RWPE2 (cell line): ENCODE measurements around the gene VAC14.

Experiments used
- ATAC-seq: fragments of 200-7000 bp; cut with Tn5 transposase; 3 replicates; pipeline ENCODE4 v1.9.1; 2021; ENCODE audit warnings: low read depth
- DNase-seq: peaks from one replicate; pipeline ENCODE4 v3.0.0-alpha.2; 2020; ENCODE audit warnings: low spot score
- H3K27ac ChIP-seq: fragments of 450-650 bp; 2 replicates; pipeline ENCODE4 v1.5.1; 2017; ENCODE audit warnings: mild to moderate bottlenecking; ENCODE audit not compliant: poor library complexity, severe bottlenecking
- H3K27me3 ChIP-seq: fragments of 250-450 bp; sonication (Bioruptor Pico); 2 replicates; pipeline ENCODE4 v1.5.1; 2021; ENCODE audit warnings: mild to moderate bottlenecking, moderate library complexity; ENCODE audit not compliant: insufficient read depth, poor library complexity, severe bottlenecking
- H3K36me3 ChIP-seq: fragments of 250-450 bp; sonication (Bioruptor Pico); 2 replicates; pipeline ENCODE4 v1.5.1; 2020; ENCODE audit warnings: low read depth, mild to moderate bottlenecking, moderate library complexity
- H3K4me1 ChIP-seq: fragments of 250-450 bp; sonication (Bioruptor Pico); 2 replicates; pipeline ENCODE4 v1.5.1; 2021; ENCODE audit warnings: mild to moderate bottlenecking, moderate library complexity; ENCODE audit not compliant: insufficient read depth, poor library complexity, severe bottlenecking
- H3K4me3 ChIP-seq: fragments of 250-450 bp; sonication (Bioruptor Pico); 2 replicates; pipeline ENCODE4 v1.5.1; 2021; ENCODE audit warnings: mild to moderate bottlenecking, moderate library complexity; ENCODE audit not compliant: severe bottlenecking
- H3K9me3 ChIP-seq: fragments of 250-450 bp; sonication (Bioruptor Pico); 2 replicates; pipeline ENCODE4 v1.5.1; 2021; ENCODE audit warnings: mild to moderate bottlenecking, moderate library complexity; ENCODE audit not compliant: severe bottlenecking
- TF ChIP-seq, protein P1 (sequence below): fragments of 450-650 bp; IDR thresholded peaks from one replicate; pipeline ENCODE4 v1.5.1; 2017; ENCODE audit warnings: mild to moderate bottlenecking, moderate library complexity; ENCODE audit not compliant: poor library complexity, severe bottlenecking

VAC14 gene

DNA sequence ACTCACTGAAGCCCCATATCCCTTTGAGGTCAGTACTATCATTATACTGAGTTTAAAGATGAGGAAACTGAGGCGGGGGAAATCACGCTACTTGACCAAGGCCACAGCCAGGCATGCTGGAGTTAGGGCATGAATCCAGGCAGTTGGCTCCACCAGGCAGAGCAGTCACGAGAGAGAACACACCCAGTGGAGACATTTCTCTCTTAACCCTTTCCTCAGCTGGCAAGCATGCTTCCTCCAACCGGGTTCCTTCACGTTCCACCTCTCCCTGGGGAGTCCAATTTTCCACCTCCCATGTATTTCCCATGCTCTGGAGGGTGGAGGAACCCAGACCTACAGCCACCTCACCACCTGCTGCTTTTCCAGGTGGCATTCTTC is 32.8 kb downstream of the VAC14 start:
- ATAC-seq (no peak), DNase-seq (no peak)
- peaks cover 9% of the 10 kb centered on the region for H3K4me1 ChIP-seq
- H3K9me3 ChIP-seq = no peaks in the 10 kb centered on the region
- TF ChIP-seq, protein P1, sequence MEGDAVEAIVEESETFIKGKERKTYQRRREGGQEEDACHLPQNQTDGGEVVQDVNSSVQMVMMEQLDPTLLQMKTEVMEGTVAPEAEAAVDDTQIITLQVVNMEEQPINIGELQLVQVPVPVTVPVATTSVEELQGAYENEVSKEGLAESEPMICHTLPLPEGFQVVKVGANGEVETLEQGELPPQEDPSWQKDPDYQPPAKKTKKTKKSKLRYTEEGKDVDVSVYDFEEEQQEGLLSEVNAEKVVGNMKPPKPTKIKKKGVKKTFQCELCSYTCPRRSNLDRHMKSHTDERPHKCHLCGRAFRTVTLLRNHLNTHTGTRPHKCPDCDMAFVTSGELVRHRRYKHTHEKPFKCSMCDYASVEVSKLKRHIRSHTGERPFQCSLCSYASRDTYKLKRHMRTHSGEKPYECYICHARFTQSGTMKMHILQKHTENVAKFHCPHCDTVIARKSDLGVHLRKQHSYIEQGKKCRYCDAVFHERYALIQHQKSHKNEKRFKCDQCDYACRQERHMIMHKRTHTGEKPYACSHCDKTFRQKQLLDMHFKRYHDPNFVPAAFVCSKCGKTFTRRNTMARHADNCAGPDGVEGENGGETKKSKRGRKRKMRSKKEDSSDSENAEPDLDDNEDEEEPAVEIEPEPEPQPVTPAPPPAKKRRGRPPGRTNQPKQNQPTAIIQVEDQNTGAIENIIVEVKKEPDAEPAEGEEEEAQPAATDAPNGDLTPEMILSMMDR = no peak
- peaks cover 15% of the 10 kb centered on the region; the same call in 1 of the 2 replicates for H3K36me3 ChIP-seq
- H3K27ac ChIP-seq = peak overlapping the region; percentile 49
- no peak overlapping the region for H3K4me3 ChIP-seq
- H3K27me3 ChIP-seq = no peaks in the 10 kb centered on the region

DNA sequence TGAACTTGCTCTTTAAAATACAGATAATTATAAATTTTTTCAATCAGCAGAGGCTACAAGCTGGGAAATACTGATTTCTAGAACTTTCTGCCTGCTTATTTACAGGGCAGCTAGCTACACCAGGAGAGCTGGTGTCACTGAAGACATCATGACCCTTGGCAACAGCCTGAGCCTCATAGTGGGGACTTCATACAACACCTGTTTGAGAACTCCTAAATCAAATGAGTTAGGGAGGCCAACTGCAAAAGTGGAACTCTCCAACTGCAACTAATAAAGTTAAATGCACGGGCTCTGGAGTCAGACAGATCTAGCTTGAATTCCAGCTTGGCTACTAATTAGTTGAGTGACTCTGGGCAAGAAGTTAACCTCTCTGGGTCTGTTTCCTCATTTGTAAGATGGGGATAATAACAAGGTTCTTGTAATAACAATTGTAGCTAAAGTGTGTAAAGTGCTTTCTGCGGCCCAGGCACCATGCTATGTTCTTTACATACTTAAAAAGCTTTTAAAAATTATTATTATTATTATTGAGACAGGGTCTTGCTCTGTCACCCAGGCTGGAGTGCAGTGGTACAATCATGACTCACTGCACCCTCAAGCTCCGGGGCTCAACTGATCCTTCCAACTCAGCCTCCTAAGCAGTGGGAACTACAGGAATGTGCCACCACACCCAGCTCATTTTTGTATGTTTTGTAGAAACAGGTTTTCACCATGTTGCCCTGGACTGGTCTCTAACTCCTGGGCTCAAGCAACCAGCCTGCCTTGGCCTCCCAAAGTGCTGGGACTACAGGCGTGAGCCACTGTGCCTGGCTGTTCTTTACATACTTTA is 33.4 kb downstream of the VAC14 start:
- H3K4me1 ChIP-seq = peaks cover 9% of the 10 kb centered on the region
- DNase-seq (no peak), ATAC-seq (peak; percentile 60)
- no peak overlapping the region for H3K4me3 ChIP-seq
- TF ChIP-seq, protein P1 = no peak
- peaks cover 16% of the 10 kb centered on the region; the same call in 1 of the 2 replicates for H3K36me3 ChIP-seq
- H3K9me3 ChIP-seq = no peaks in the 10 kb centered on the region
- H3K27me3 ChIP-seq = no peaks in the 10 kb centered on the region
- peak overlapping the region; percentile 49 for H3K27ac ChIP-seq

DNA sequence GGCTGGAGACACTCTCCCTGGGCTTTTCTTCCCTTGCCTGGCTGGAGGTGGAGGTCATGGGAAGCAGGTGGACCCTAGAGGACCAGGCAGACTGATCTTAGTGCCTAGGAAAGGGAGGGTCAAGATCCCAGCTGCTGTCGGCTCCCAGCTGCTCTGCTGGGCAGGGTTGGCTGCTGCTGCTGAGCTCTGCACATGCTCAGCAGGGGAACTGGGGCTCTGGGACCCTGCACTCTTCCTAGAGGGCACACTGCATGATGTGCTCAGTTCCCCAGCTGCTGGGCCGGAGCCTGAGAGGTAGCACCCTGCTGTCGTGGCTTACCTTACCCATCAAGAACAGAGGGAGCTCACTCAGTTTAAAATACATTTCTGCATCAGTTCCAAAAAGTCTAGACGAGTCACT is 34.3 kb downstream of the VAC14 start:
- Histone ChIP-seq H3K36me3 (peaks cover 20% of the 10 kb centered on the region; the same call in 1 of the 2 replicates), H3K4me3 (no peak overlapping the region), H3K9me3 (no peaks in the 10 kb centered on the region), H3K27me3 (no peaks in the 10 kb centered on the region), H3K4me1 (peaks cover 9% of the 10 kb centered on the region), H3K27ac (no peak overlapping the region)
- DNase-seq (no peak), ATAC-seq (no peak)
- TF ChIP-seq, protein P1 = no peak

DNA sequence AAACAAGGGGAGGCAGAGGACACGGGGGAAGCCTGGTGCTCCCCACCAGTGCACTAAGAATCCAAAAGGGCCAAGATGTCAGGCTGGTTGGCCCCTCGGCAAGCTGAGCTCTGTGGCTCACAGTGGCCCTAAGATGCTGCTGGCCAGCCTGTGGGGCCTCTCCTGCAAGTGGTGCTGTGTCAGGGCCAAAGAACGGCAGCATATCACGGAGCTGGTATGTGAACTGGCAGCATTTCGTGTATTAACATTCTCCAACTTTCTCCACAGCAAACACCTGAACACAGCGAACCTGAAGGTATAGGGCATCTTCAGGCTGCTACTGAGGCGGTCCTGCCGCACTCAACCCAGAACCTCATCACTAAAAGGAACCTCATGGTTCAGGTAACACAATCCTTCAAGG is 34.8 kb downstream of the VAC14 start:
- TF ChIP-seq, protein P1 = no peak
- Histone ChIP-seq H3K27me3 (no peaks in the 10 kb centered on the region), H3K27ac (no peak overlapping the region), H3K36me3 (peaks cover 20% of the 10 kb centered on the region; the same call in 1 of the 2 replicates), H3K4me1 (peaks cover 12% of the 10 kb centered on the region), H3K4me3 (no peak overlapping the region), H3K9me3 (no peaks in the 10 kb centered on the region)
- DNase-seq (no peak), ATAC-seq (no peak)

DNA sequence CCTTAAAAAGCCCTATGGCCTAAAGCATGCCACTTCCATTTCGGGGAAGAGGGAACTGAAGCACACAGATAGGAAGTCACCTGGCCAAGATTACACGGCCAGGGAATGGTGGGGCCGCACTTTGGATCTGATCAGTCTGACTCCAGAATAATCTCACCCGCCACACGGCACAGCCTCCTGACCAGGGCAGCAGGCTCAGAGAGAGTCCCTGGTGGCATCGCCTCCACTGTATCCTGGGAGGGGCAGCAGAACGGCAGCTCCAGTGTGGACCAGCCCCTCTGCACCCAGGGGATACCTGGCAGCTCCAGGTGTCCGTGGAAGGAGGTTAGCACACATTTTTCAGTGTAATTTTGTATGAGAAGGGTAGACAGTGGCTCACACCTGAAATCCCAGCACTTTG is 35.5 kb downstream of the VAC14 start:
- peaks cover 14% of the 10 kb centered on the region; the same call in 1 of the 2 replicates for H3K36me3 ChIP-seq
- ATAC-seq = no peak

More for the DNA sequence above, 35.5 kb downstream of the VAC14 start:
- Histone ChIP-seq H3K4me1 (peaks cover 19% of the 10 kb centered on the region), H3K27ac (no peak overlapping the region), H3K4me3 (no peak overlapping the region), H3K9me3 (no peaks in the 10 kb centered on the region), H3K27me3 (no peaks in the 10 kb centered on the region)
- TF ChIP-seq, protein P1 = no peak
- no peak for DNase-seq
